ENCODE results near the gene NOX3. TPM values are rescaled to one million over a fixed set of nuclear protein-coding genes. Genes with fewer than 3 reads are reported as not detected.

Gene NOX3
- total and polyA plus RNA-seq, 2 of the 8 experiments (the other 6 are each of a cell fraction or from before 2014, with no cell fraction given) = not detected

DNA sequence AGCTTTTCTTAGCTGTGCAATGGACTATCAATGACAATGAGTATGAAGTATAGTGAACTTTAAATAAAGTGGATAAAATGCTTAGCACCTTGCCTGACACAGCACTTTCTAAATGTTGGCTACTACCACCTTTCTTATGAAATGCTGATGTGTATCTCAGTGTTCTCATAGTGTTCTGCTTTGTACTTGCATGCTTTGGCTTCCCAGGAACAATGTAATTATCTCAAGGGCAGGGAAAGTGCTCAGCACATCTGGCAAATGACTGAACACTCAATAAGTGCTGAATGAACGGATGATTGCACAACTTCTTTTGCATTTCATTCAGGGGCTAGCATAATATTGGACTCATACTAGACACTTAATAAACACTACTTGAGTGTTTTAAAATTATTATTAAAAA lies 28.2 kb upstream of the NOX3 start (continued):
- TF ChIP-seq, protein P1, sequence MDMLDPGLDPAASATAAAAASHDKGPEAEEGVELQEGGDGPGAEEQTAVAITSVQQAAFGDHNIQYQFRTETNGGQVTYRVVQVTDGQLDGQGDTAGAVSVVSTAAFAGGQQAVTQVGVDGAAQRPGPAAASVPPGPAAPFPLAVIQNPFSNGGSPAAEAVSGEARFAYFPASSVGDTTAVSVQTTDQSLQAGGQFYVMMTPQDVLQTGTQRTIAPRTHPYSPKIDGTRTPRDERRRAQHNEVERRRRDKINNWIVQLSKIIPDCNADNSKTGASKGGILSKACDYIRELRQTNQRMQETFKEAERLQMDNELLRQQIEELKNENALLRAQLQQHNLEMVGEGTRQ (IDR thresholded peaks at IDR 0.05; ENCODE audit: low read length) = no peak
- TF ChIP-seq RAD21 (IDR thresholded peaks at IDR 0.05 in 1 of 2, conservative IDR thresholded peaks at IDR 0.05 in 1 of 2; ENCODE audit: low read depth in 2 of 2, low read length in 2 of 2) = no peak
- TF ChIP-seq GTF2F1 (IDR thresholded peaks at IDR 0.05; ENCODE audit: borderline replicate concordance, low read depth, low read length) = no peak
